GM21576 (cell line): ENCODE data around the gene PTAR1.

Experiments used
- ATAC-seq: cut with Tn5 transposase; IDR thresholded peaks from one replicate; pipeline ENCODE4 v1.9.1; 2021; ENCODE audit warnings: mild to moderate bottlenecking, moderate library complexity; ENCODE audit not compliant: unreplicated experiment

PTAR1 gene

DNA sequence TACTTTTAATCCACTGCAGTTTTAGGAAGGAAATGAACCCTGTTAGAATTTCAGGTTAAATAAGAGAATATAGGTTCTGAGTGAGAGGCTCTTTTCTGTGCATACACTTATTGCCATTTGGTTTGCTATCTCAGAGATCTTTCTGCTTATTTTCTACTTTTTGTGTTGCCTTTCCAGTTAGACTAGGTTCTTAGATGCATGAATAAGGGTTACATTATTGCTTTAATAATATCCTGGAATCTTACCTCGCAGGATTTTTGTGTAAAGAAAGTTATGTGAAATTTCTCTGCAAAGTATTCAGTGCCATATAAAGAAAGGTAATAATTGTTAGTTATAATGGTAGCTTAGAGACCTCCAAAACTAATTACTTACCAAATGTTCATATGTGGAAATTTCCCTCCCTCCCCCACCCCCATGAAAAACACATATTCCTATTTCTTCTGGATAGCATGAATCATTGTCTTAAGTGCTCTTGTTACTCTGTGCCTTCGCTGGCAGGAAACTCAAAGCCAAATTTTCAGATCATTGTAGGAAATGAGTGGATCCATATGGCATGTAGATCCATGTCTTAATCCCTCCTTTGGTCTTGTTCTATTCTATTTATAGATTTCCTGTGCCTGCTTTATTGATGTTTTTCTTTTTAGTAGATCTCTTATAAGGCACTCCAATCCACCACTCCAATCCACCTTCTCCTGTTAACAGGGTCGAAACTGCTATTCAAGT, 84.9 kb downstream of the PTAR1 start:
- ATAC-seq: no peak

DNA sequence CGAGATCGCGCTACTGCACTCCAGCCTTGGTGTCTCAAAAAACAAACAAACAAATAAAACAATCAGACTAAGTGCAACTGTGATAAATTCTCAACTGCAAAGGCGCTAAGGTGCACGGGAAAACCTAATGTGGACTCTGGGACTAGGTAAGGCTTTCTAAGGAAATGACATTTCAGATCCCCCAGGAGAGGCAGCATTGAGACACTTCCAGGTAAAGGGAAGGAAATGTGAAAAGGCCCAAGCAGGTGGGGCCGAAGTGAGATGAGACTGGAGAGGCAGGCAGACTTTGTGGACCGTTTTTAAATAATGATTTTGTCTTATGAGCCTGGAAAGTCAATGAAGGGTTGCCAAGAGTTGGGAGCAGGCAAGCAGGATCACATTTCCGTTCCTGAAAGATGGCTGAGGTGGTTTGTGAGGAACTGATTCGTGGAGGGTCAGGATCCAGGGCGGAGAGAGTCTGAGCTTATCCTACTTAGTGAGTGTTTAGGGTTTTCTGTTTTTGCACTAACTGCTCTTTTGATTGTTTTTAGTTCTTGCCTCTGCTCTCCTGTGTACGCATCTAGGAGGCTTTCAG, 85.6 kb downstream of the PTAR1 start:
- no peak for ATAC-seq

DNA sequence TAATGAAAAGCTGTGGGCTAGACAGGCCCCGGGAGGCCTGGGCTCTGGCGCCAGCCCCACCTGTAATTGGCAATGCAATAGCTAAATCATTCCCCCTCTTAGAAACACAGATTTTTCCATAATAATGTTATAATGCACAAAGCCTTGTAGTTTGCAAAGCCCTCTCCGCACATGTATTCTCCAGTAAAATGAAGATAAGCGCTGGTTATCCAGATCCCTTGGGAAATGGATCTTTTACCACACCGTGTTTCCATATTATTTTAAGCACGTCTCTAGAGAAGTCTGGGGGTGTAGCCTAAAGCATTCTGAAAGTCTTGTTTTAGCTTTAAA, 86.5 kb downstream of the PTAR1 start:
- ATAC-seq: no peak

DNA sequence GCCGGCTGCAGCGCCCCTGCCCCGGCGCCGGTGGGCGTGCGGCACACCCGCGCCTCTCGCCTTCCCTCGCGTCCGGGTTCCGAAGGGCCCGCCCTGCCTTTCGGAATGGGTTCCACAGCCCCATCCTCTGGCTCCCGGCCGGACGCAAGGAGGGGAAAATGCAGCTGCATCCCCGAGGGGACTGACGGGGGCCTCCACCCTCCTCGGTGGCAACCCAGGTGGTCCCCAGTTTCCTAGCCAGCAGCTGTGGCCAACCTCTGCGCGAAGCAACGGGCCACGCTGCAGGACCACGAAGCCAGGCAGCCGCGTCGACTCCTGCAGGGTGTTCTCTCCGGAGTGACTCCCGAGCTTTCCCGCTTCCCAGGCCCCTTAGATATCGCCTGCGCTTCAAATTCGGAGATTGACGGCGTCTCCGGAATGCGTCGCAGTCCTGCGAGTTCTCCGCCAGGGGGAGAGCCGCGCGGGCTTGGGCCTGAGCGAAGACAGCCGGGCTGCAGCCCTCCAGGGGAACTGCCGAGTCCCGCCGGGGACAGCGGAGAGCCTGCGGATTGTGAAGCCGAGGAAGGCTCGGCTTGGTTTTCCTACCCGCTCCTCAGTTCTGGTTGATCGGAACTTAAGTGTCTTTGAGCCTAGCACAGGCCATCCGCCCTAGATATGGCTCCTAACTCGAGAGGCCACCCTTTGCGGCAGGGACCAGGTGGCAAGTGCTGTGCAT, 87.1 kb downstream of the PTAR1 start:
- peak; percentile 95 for ATAC-seq

DNA sequence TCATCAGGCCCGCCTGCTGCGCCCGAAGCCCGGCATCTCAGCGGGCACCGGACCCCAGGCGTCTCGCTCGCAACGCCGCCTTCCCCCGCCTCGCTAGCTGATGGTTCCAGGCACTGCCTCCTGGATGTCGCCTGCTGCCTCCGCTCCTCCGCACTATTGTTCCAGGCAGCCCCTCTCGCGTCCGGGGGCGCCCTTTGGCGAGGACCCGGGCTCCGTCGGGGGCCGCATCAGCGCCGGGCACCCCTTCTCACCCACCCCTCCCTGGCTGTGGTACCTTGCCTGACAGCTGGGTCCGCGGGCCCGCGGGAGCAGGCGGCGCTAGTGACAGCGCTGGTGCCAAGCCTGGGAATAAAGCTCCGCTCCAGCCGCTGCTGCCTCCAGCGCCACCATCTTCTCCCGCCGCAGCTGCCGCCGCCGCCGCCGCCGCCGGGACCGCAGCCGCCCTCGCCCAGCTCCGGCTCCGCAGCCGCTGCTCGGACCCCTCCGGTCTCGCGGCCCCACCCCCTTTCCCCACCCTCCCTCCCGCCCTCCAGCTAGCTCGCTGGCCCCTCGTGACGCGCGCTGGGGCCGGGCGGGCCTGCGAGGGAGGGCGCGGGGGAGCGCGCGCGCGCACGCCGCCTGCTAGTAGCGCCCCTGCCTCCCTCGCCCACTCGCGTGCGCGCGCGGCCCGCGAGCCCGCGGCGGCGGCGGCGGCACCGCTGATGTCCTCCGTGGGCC, 87.8 kb downstream of the PTAR1 start, which contains the start of gene APBA1:
Gene APBA1 (minus strand): TSS at position 493 of the 717 bp plus-strand sequence.
- ATAC-seq: peak; percentile 30

DNA sequence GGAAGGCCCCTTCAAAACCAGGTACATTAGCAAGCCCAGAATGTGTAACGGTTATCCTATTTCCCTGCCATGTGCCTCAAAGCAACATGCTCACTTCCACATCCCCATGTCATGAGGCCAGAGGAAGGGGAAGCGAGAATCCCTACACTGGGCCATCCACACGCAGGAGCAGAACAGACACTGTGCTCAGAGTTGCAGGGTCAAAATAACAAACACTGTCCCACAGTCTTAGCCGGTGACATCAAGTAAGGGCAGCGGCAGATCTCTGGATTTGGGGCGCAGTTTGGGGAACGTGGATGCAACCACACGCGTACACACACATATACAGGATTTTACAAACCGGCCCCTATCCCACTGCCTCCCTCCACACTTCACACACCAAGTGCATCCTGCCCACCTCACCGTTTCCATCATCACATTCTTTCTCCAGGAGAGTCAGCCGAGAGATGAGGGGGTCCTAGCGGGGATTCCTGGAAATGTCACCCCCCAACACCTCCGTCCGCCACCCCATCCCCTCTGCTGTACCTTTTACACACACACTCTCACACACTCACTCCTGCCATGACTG, 88.4 kb downstream of the PTAR1 start:
- no peak for ATAC-seq

DNA sequence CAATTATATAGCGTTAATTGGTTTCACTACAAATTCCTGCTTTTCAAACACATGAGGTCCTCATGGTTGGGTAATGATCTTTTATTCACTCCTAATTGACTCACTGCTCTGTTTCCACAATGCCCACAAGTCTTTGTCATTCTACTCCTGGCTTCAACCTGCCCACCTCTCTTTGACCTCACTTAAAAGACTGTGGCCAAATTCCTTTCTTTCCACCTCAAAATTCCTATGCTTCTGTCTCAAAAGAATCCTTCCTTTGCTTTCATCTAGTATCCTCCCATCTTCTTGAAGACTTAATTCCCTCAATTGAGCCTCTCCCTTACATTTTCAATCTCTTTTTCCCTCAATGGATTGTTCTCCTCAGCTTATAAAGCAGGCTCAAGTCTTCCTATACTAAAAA, 92.5 kb downstream of the PTAR1 start:
- no peak for ATAC-seq

DNA sequence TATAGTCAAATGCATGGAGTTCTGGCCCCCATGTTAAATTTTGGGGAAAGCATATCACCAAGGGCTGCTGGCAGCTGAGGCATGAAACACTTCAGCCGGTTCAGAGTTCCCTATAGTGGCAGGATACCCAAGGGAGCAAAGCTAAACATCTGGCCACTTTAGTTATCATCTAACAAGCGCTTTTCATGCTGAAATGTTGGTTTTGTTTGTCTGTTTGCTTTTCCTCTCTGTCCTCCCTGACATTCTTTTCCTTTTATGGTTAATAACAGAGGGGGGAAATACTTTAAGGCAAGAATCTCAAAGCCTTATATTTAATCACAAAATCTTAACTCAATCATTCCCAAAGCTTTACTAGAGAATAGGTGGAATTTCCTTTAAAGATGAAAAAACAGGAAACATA, 99.5 kb downstream of the PTAR1 start:
- ATAC-seq: no peak
